Measurements from ENCODE around the gene TNFAIP1. TPM values are rescaled to one million over a fixed set of nuclear protein-coding genes. Genes with fewer than 3 reads are reported as not detected.

Gene TNFAIP1
- 63.1 to 84.6 TPM (median 82.0 TPM) in 3 replicates for polyA plus RNA-seq
- polyA plus RNA-seq (2011; ENCODE audit: low read depth), result 30.8 TPM
- 90.5 and 105 TPM in 2 replicates for polyA plus RNA-seq (2011; cell fraction: cytosol; rRNA removed)
- 105 and 118 TPM in 2 replicates for polyA plus RNA-seq (2011; cell fraction: nucleus; rRNA removed)
- 51.5 and 59.5 TPM in 2 replicates for polyA plus RNA-seq (2012; ENCODE audit: low replicate concordance)
- polyA minus RNA-seq, result 78.9 to 236 TPM (median 118 TPM) in 3 replicates
- polyA minus RNA-seq (2011; cell fraction: cytosol; rRNA and poly(A)+ RNA removed), result 67.0 TPM
- polyA minus RNA-seq (2011; cell fraction: nucleus; rRNA and poly(A)+ RNA removed), result 49.1 and 75.9 TPM in 2 replicates

- H4K20me1 ChIP-seq (ENCODE audit: control insufficient read depth, extremely low read depth, insufficient read depth, low read length), result peaks cover 18% of the 10 kb centered on the region
- dilution Hi-C loops (cut with MboI; ENCODE audit: extremely low pct_ligation_motif_present, low sequenced_read_pairs), result no loop called here
- H3K36me3 ChIP-seq (ENCODE audit: control insufficient read depth in 2 of 2, extremely low read depth in 1 of 2, insufficient read depth in 2 of 2, low read length in 2 of 2), result peaks cover 19 to 22% of the 10 kb centered on the region in 2 experiments
- peak within 1 kb of the TSS; percentile 74 to 99 (median 97) for H3K4me3 ChIP-seq (ENCODE audit: control insufficient read depth in 2 of 3, extremely low read depth in 1 of 3, insufficient read depth in 2 of 3, low read depth in 1 of 3, low read length in 3 of 3)
- H3K79me2 ChIP-seq (ENCODE audit: control insufficient read depth, insufficient read depth, low read length), result peaks cover 59% of the 10 kb centered on the region
- peaks cover 38% of the 10 kb centered on the region for H3K4me1 ChIP-seq (ENCODE audit: control insufficient read depth, extremely low read depth, insufficient read depth, low read length)
- H3K9ac ChIP-seq (ENCODE audit: control insufficient read depth, extremely low read depth, insufficient read depth, low read length), result peak within 1 kb of the TSS; percentile 99
- TF ChIP-seq EZH2 (IDR thresholded peaks at IDR 0.05; ENCODE audit: low read length), result no peak
- peak in 1 of 3 experiments; percentile 21 for TF ChIP-seq CTCF (optimal IDR thresholded peaks at IDR 0.05 in 1 of 3, IDR thresholded peaks at IDR 0.05 in 1 of 3, conservative IDR thresholded peaks at IDR 0.05 in 1 of 3; ENCODE audit: extremely low read depth in 1 of 3, insufficient read depth in 2 of 3, low read length in 3 of 3)
- no peaks in the 10 kb centered on the region for H3K27me3 ChIP-seq (ENCODE audit: control insufficient read depth, extremely low read depth, insufficient read depth, low read length)
- H3K9me3 ChIP-seq (ENCODE audit: control insufficient read depth, low read depth, low read length), result no peaks in the 10 kb centered on the region
- peaks cover 10% of the 10 kb centered on the region for H3K9me1 ChIP-seq (ENCODE audit: control insufficient read depth, extremely low read depth, insufficient read depth, low read length)
- peak within 1 kb of the TSS; percentile 99 for H3K4me2 ChIP-seq (ENCODE audit: control insufficient read depth, extremely low read depth, insufficient read depth, low read depth, low read length)
- peak within 1 kb of the TSS; percentile 99 for H3K27ac ChIP-seq (ENCODE audit: control insufficient read depth, insufficient read depth, low read length)
- FAIRE-seq (peak; percentile 86), DNase-seq (ENCODE audit: low read depth, low spot score) (peak; percentile 100)
- peak within 1 kb of the TSS; percentile 83 for H2AFZ ChIP-seq (ENCODE audit: control insufficient read depth, low read length)
Observed at GRCh38 chr17:28335201-28335958, at the start of gene TNFAIP1, which contains the start of gene IFT20. TNFAIP1 (plus strand) TSS chr17:28335761; CDS start chr17:28339522, 3,761 bp downstream. IFT20 (minus strand) TSS chr17:28335472; CDS start chr17:28331985, 3,487 bp downstream.

GRCh38 chr17:28285965-28286364 is 49.6 kb upstream of the TNFAIP1 start:
- Histone ChIP-seq H3K4me1 (ENCODE audit: control insufficient read depth, extremely low read depth, insufficient read depth, low read length) (peaks cover 13% of the 10 kb centered on the region), H4K20me1 (ENCODE audit: control insufficient read depth, extremely low read depth, insufficient read depth, low read length) (no peaks in the 10 kb centered on the region), H3K27ac (ENCODE audit: control insufficient read depth, insufficient read depth, low read length) (no peak overlapping the region), H3K79me2 (ENCODE audit: control insufficient read depth, insufficient read depth, low read length) (no peaks in the 10 kb centered on the region), H3K4me2 (ENCODE audit: control insufficient read depth, extremely low read depth, insufficient read depth, low read depth, low read length) (no peak overlapping the region), H3K9me1 (ENCODE audit: control insufficient read depth, extremely low read depth, insufficient read depth, low read length) (no peaks in the 10 kb centered on the region), H3K27me3 (ENCODE audit: control insufficient read depth, extremely low read depth, insufficient read depth, low read length) (no peaks in the 10 kb centered on the region), H3K9ac (ENCODE audit: control insufficient read depth, extremely low read depth, insufficient read depth, low read length) (no peak overlapping the region), H3K9me3 (ENCODE audit: control insufficient read depth, low read depth, low read length) (no peaks in the 10 kb centered on the region), H2AFZ (ENCODE audit: control insufficient read depth, low read length) (no peak overlapping the region), H3K4me3 (ENCODE audit: control insufficient read depth in 2 of 3, extremely low read depth in 1 of 3, insufficient read depth in 2 of 3, low read depth in 1 of 3, low read length in 3 of 3) (no peak overlapping the region), H3K36me3 (ENCODE audit: control insufficient read depth in 2 of 2, extremely low read depth in 1 of 2, insufficient read depth in 2 of 2, low read length in 2 of 2) (no peaks in the 10 kb centered on the region)
- no peak for FAIRE-seq
- no peak for TF ChIP-seq CTCF (optimal IDR thresholded peaks at IDR 0.05 in 1 of 3, IDR thresholded peaks at IDR 0.05 in 1 of 3, conservative IDR thresholded peaks at IDR 0.05 in 1 of 3; ENCODE audit: extremely low read depth in 1 of 3, insufficient read depth in 2 of 3, low read length in 3 of 3)
- no peak for DNase-seq (ENCODE audit: low read depth, low spot score)
- dilution Hi-C loops (cut with MboI; ENCODE audit: extremely low pct_ligation_motif_present, low sequenced_read_pairs), result no loop called here
